Body of pancreas (tissue), 4 donors: Measurements from ENCODE around the gene GLUD2.

Experiments used
- CTCF ChIP-seq, 7 experiments: fragments of 450-650 bp in 4 of 7; fragments of 200-600 bp in 3 of 7; sonication (generic) in 3 of 7; IDR thresholded peaks; one replicate each; pipeline ENCODE4 v1.5.1; 2016 to 2019; ENCODE audit warnings: antibody characterized with exemption in 7 of 7
- POLR2A ChIP-seq, 3 donors: fragments of 450-650 bp; IDR thresholded peaks; one replicate each; pipeline ENCODE4 v1.6.1; 2016; ENCODE audit warnings: antibody characterized with exemption in 3 of 3, mild to moderate bottlenecking in 2 of 3

GRCh38 chrX:121036951-121037350 lies 10.5 kb upstream of the GLUD2 start:
- TF ChIP-seq POLR2A (IDR thresholded peaks at IDR 0.05), result no peak
- TF ChIP-seq CTCF (IDR thresholded peaks at IDR 0.05), result no peak
